Activated CD8-positive, alpha-beta memory T cell treated with anti-CD3 and anti-CD28 coated beads for 1 hour (primary cell): ENCODE measurements around the gene NFATC1.

ENCODE experiments used
- DNase-seq, 2 donors: peaks; one replicate each; pipeline ENCODE4 v3.0.0-alpha.2; 2020; ENCODE audit warnings: low read depth in 1 of 2; ENCODE audit errors: extremely low read depth in 1 of 2

The NFATC1 gene

GRCh38 chr18:79395761-79396404 lies at the start of gene NFATC1:
TSS of gene NFATC1 (plus strand) at chr18:79395930. CDS start at chr18:79396225, 295 bp downstream.
- peak; percentile 66 to 69 for DNase-seq

GRCh38 chr18:79345981-79346380 lies 49.7 kb upstream of the NFATC1 start:
- DNase-seq: no peak

GRCh38 chr18:79348066-79348465 lies 47.7 kb upstream of the NFATC1 start:
- no peak for DNase-seq

GRCh38 chr18:79352432-79352831 lies 43.3 kb upstream of the NFATC1 start:
- no peak for DNase-seq

GRCh38 chr18:79353267-79353666 lies 42.5 kb upstream of the NFATC1 start:
- no peak for DNase-seq

GRCh38 chr18:79354350-79354749 lies 41.4 kb upstream of the NFATC1 start:
- no peak for DNase-seq

GRCh38 chr18:79355433-79356335 lies 40.0 kb upstream of the NFATC1 start:
- no peak for DNase-seq

GRCh38 chr18:79356435-79356834 lies 39.3 kb upstream of the NFATC1 start:
- DNase-seq: no peak

GRCh38 chr18:79360933-79361332 lies 34.8 kb upstream of the NFATC1 start:
- DNase-seq: no peak

- no peak for DNase-seq
These were observed 33.8 kb upstream of the NFATC1 start for GRCh38 chr18:79361766-79362522.

GRCh38 chr18:79365701-79366100 lies 30.0 kb upstream of the NFATC1 start:
- no peak for DNase-seq

- DNase-seq: no peak
These were observed 29.3 kb upstream of the NFATC1 start for GRCh38 chr18:79366177-79367094.

GRCh38 chr18:79367480-79367879 lies 28.2 kb upstream of the NFATC1 start:
- DNase-seq: no peak

- DNase-seq: no peak
These were observed 27.7 kb upstream of the NFATC1 start for GRCh38 chr18:79367989-79368388.

- no peak for DNase-seq
These were observed 27.0 kb upstream of the NFATC1 start for GRCh38 chr18:79368681-79369080.

- DNase-seq: no peak
These were observed 24.1 kb upstream of the NFATC1 start for GRCh38 chr18:79371561-79372121.

GRCh38 chr18:79372461-79372860 lies 23.3 kb upstream of the NFATC1 start:
- DNase-seq: no peak

- no peak for DNase-seq
These were observed 22.7 kb upstream of the NFATC1 start for GRCh38 chr18:79372991-79373390.

- DNase-seq: no peak
These were observed 22.0 kb upstream of the NFATC1 start for GRCh38 chr18:79373736-79374135.
